ENCODE data around the gene ZC3HAV1L.

GRCh38 chr7:138979226-138979979 lies 56.4 kb downstream of the ZC3HAV1L start:
- peak in 1 of 11 experiments; percentile 4 for TF ChIP-seq CTCF (IDR thresholded peaks at IDR 0.05 in 8 of 11, conservative IDR thresholded peaks at IDR 0.05 in 3 of 11)
- TF ChIP-seq POLR2AphosphoS5 (IDR thresholded peaks at IDR 0.05) = no peak
